Thoracic aorta (tissue), 2 donors: ENCODE data around the gene KLK11. TPM values are rescaled to one million over a fixed set of nuclear protein-coding genes. Genes with fewer than 3 reads are reported as not detected.

Experiments
- ATAC-seq: fragments of 150-250 bp; one replicate; pipeline ENCODE4 v1.8.0; 2017; ENCODE audit warnings: low read depth; ENCODE audit not compliant: insufficient number of reproducible peaks, low FRiP score
- DNase-seq: peaks from one replicate; pipeline ENCODE4 v3.0.0-alpha.2; 2020; ENCODE audit warnings: low spot score
- H3K27ac ChIP-seq, 2 donors: fragments of 200-600 bp; sonication (generic); 1 replicate in 1 of 2; 2 replicates in 1 of 2; pipeline ENCODE4 v1.5.1; 2016; ENCODE audit warnings: mild to moderate bottlenecking in 2 of 2, moderate library complexity in 2 of 2
- H3K27me3 ChIP-seq: fragments of 200-600 bp; sonication (generic); replicated peaks from 2 replicates; pipeline ENCODE4 v1.6.0; 2016; ENCODE audit warnings: mild to moderate bottlenecking; ENCODE audit not compliant: insufficient read depth
- H3K36me3 ChIP-seq: fragments of 200-600 bp; sonication (generic); one replicate; pipeline ENCODE4 v1.5.1; 2016
- H3K4me1 ChIP-seq, 2 donors: fragments of 200-600 bp; sonication (generic); 1 replicate in 1 of 2; 2 replicates in 1 of 2; pipeline versions ENCODE4 v1.5.1 to v1.6.0; 2016; ENCODE audit warnings: low read depth in 2 of 2, mild to moderate bottlenecking in 1 of 2; ENCODE audit not compliant: control insufficient read depth in 1 of 2
- H3K4me3 ChIP-seq: fragments of 200-600 bp; sonication (generic); 2 replicates; pipeline ENCODE4 v1.5.1; 2016; ENCODE audit warnings: mild to moderate bottlenecking
- H3K9me3 ChIP-seq: fragments of 200-600 bp; sonication (generic); 2 replicates; pipeline ENCODE4 v1.5.1; 2016
- total RNA-seq, 2 donors: library from RNA; depleted of rRNA; stranded (reverse); fragments of >200 nt; gene quantifications; one replicate each; pipeline versions ENCODE4 v1.1.0 to v1.2.3, GENCODE V29; 2016
- TF ChIP-seq, protein P1 (sequence below): fragments of 200-600 bp; sonication (generic); IDR thresholded peaks from one replicate; pipeline ENCODE4 v1.5.1; 2019; ENCODE audit warnings: antibody characterized with exemption

Gene KLK11
- total RNA-seq, 2 donors from 2014 or later: 0.85 TPM; not detected in 1

- no peaks in the 10 kb centered on the region for H3K27me3 ChIP-seq
- no peaks in the 10 kb centered on the region for H3K9me3 ChIP-seq
- no peak overlapping the region for H3K4me3 ChIP-seq
- no peaks in the 10 kb centered on the region for H3K36me3 ChIP-seq
- no peak for DNase-seq
- TF ChIP-seq, protein P1, sequence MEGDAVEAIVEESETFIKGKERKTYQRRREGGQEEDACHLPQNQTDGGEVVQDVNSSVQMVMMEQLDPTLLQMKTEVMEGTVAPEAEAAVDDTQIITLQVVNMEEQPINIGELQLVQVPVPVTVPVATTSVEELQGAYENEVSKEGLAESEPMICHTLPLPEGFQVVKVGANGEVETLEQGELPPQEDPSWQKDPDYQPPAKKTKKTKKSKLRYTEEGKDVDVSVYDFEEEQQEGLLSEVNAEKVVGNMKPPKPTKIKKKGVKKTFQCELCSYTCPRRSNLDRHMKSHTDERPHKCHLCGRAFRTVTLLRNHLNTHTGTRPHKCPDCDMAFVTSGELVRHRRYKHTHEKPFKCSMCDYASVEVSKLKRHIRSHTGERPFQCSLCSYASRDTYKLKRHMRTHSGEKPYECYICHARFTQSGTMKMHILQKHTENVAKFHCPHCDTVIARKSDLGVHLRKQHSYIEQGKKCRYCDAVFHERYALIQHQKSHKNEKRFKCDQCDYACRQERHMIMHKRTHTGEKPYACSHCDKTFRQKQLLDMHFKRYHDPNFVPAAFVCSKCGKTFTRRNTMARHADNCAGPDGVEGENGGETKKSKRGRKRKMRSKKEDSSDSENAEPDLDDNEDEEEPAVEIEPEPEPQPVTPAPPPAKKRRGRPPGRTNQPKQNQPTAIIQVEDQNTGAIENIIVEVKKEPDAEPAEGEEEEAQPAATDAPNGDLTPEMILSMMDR: no peak
- H3K27ac ChIP-seq: no peak overlapping the region
- no peaks in the 10 kb centered on the region for H3K4me1 ChIP-seq
- no peak for ATAC-seq
Measured at GRCh38 chr19:51065221-51065960, 39.0 kb upstream of the KLK11 start.

DNA sequence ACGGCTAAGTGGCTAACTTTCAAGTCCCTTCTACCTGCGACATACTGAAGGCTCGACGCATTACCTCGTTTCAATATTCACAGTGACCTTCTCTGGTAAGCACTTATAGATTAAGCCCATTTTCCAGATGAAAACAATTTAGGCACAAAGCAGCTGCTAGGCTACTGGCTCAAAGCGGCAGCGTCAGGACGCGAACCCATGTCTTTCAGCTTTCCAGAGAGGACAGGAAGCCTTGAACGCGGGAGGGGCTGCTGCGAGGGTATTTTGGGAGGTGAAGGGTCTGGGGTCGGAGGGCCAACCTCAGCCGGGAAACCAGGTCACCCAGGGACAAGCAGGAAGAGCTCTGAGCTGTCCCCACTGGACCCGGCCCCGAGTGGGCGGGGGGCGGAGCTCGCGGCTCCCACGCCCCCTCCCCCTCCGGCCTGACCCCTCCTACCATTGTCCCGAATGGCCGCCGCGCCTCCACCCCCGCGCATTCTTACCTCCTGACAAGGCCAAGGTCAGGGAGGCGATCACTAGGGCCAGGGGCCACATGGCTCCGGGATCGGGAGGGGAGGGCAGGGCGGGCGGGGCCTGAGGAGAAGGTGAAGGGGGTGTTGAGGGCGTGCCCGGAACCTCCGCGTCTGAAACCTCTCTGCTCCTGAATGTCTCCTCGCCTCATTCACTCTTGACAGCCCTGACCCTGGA lies 38.3 kb upstream of the KLK11 start, which contains the start of gene KLK13:
Gene KLK13, minus strand, starts transcription at position 559 of the 687 bp plus-strand sequence. Its CDS starts 25 bp downstream, at position 534.
- Histone ChIP-seq H3K36me3 (no peaks in the 10 kb centered on the region), H3K27ac (no peak within 1 kb of the TSS), H3K27me3 (no peaks in the 10 kb centered on the region), H3K4me3 (no peak within 1 kb of the TSS), H3K4me1 (no peaks in the 10 kb centered on the region), H3K9me3 (no peaks in the 10 kb centered on the region)
- TF ChIP-seq, protein P1: no peak
- DNase-seq: no peak
- ATAC-seq: no peak

- TF ChIP-seq, protein P1: no peak
- no peak for ATAC-seq
- no peaks in the 10 kb centered on the region for H3K9me3 ChIP-seq
- no peaks in the 10 kb centered on the region for H3K27me3 ChIP-seq
- DNase-seq: no peak
- H3K4me1 ChIP-seq: no peaks in the 10 kb centered on the region
- no peaks in the 10 kb centered on the region for H3K36me3 ChIP-seq
- H3K27ac ChIP-seq: no peak overlapping the region
- no peak overlapping the region for H3K4me3 ChIP-seq
Measured at GRCh38 chr19:51063664-51064063, 37.2 kb upstream of the KLK11 start.

DNA sequence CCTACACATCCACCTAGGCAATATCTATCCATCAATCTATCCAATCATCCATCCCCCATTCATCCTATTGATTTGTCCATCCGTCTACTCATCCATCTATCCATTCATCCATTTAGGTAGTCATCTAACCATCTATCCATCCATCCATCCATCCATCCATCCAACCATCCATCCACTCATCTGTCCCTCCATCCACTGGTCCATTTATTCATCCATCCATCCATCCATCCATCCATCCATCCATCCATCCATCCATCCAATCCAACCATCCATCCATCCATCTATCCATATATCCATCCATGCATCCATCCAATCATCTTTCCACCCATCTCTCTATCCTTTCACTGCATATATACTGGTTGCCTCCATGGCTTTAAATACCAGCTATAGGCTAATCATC lies 34.6 kb upstream of the KLK11 start:
- H3K27ac ChIP-seq: no peak overlapping the region
- H3K36me3 ChIP-seq: no peaks in the 10 kb centered on the region
- no peaks in the 10 kb centered on the region for H3K4me1 ChIP-seq
- TF ChIP-seq, protein P1: no peak
- H3K4me3 ChIP-seq: no peak overlapping the region
- no peaks in the 10 kb centered on the region for H3K9me3 ChIP-seq
- ATAC-seq: no peak
- no peak for DNase-seq
- H3K27me3 ChIP-seq: no peaks in the 10 kb centered on the region

DNA sequence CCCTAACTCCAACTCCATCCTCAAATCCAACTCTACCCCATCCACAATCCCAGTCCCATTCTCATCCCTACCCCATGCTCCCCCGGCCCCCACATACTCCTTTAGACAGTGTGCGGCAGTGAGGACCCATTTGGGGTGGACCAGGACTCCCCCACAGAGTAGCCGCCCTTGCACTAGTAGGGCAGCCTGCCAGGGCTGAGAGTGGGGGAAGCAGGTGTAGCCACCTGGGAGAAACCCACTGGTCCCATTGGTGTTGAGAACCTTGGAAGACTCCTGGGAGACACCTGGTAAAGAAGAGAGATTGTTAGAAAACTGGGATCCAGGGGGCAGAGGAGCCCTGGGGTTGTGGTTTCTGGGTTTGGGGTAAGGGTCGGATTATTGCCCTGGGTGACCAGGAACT lies 33.9 kb upstream of the KLK11 start:
- TF ChIP-seq, protein P1: no peak
- ATAC-seq: no peak
- H3K27me3 ChIP-seq: no peaks in the 10 kb centered on the region
- no peaks in the 10 kb centered on the region for H3K9me3 ChIP-seq
- H3K27ac ChIP-seq: no peak overlapping the region
- no peak for DNase-seq
- no peak overlapping the region for H3K4me3 ChIP-seq
- H3K36me3 ChIP-seq: no peaks in the 10 kb centered on the region
- no peaks in the 10 kb centered on the region for H3K4me1 ChIP-seq
